ENCODE measurements around the gene SMR3B.

The SMR3B gene

GRCh38 chr4:70399319-70399718 lies 16.4 kb downstream of the SMR3B start:
- TF ChIP-seq CTCF (IDR thresholded peaks at IDR 0.05): no peak

GRCh38 chr4:70402762-70403161 lies 19.8 kb downstream of the SMR3B start:
- no peak for TF ChIP-seq CTCF (IDR thresholded peaks at IDR 0.05)

GRCh38 chr4:70405765-70406164 lies 22.8 kb downstream of the SMR3B start:
- TF ChIP-seq CTCF (IDR thresholded peaks at IDR 0.05): no peak

- no peak for TF ChIP-seq CTCF (IDR thresholded peaks at IDR 0.05)
Observed at GRCh38 chr4:70425306-70425705, 42.4 kb downstream of the SMR3B start.

- TF ChIP-seq CTCF (IDR thresholded peaks at IDR 0.05): no peak
Observed at GRCh38 chr4:70426789-70427188, 43.9 kb downstream of the SMR3B start.

GRCh38 chr4:70437197-70437596 lies 54.3 kb downstream of the SMR3B start:
- TF ChIP-seq CTCF (IDR thresholded peaks at IDR 0.05): no peak
